Testis (tissue), 3 donors: ENCODE results near the gene WHRN. TPM values are rescaled to one million over a fixed set of nuclear protein-coding genes. Genes with fewer than 3 reads are reported as not detected.

Source experiments
- DNase-seq: peaks from one replicate; pipeline ENCODE4 v3.0.0-alpha.2; 2019
- H3K27ac ChIP-seq, 2 donors: fragments of 200-600 bp; sonication (generic); one replicate each; pipeline ENCODE4 v1.5.1; 2019
- H3K27me3 ChIP-seq: fragments of 200-600 bp; sonication (generic); one replicate; pipeline ENCODE4 v1.5.1; 2019
- H3K36me3 ChIP-seq: fragments of 200-600 bp; sonication (generic); one replicate; pipeline ENCODE4 v1.5.1; 2017; ENCODE audit warnings: low read depth; ENCODE audit errors: missing control alignments
- H3K4me1 ChIP-seq: fragments of 200-600 bp; sonication (generic); one replicate; pipeline ENCODE4 v1.5.1; 2019
- H3K4me3 ChIP-seq, 2 donors: fragments of 200-600 bp; sonication (generic); one replicate each; pipeline ENCODE4 v1.5.1; 2017 to 2019
- H3K9me3 ChIP-seq: fragments of 200-600 bp; sonication (generic); one replicate; pipeline ENCODE4 v1.5.1; 2017
- POLR2A ChIP-seq: fragments of 450-650 bp; IDR thresholded peaks from one replicate; pipeline ENCODE4 v1.6.1; 2017; ENCODE audit warnings: antibody characterized with exemption, mild to moderate bottlenecking, moderate library complexity
- WGBS, 2 donors: methylation state at CpG; one replicate each; pipeline ENCODE4 v1.1.5; 2018; 5-methylcytosine and 5-hydroxymethylcytosine counted together
- intact Hi-C: fragments of 100-400 bp; cut with DNase I; formaldehyde crosslinking; loops from one replicate; pipeline ENCODE4 v1.15.1; 2023; ENCODE audit warnings: low total_unique reads
- polyA plus RNA-seq: library from polyadenylated mRNA; stranded (reverse); fragments of 350-450 nt; fragmentation: Illumina TruSeq; extraction: RNeasy Lipid Tissue Mini Kit (QIAGEN cat#74804); gene quantifications from one replicate; pipeline ENCODE4 v1.2.3, GENCODE V29; 2014; ENCODE audit warnings: low read depth, low replicate concordance; ENCODE audit not compliant: insufficient read depth
- total RNA-seq, 2 donors: library from RNA; depleted of rRNA; stranded (reverse); fragments of >200 nt; gene quantifications; one replicate each; pipeline ENCODE4 v1.2.3, GENCODE V29; 2016
- TF ChIP-seq, protein P1 (sequence below), 3 experiments: fragments of 450-650 bp in 2 of 3; fragments of 200-600 bp in 1 of 3; sonication (generic) in 1 of 3; IDR thresholded peaks; one replicate each; pipeline ENCODE4 v1.5.1; 2016 to 2019; ENCODE audit warnings: antibody characterized with exemption in 3 of 3, mild to moderate bottlenecking in 2 of 3, moderate library complexity in 1 of 3

Gene WHRN
- total and polyA plus RNA-seq, 3 donors from 2014 or later = 70.3 to 208 (median 181) TPM

DNA sequence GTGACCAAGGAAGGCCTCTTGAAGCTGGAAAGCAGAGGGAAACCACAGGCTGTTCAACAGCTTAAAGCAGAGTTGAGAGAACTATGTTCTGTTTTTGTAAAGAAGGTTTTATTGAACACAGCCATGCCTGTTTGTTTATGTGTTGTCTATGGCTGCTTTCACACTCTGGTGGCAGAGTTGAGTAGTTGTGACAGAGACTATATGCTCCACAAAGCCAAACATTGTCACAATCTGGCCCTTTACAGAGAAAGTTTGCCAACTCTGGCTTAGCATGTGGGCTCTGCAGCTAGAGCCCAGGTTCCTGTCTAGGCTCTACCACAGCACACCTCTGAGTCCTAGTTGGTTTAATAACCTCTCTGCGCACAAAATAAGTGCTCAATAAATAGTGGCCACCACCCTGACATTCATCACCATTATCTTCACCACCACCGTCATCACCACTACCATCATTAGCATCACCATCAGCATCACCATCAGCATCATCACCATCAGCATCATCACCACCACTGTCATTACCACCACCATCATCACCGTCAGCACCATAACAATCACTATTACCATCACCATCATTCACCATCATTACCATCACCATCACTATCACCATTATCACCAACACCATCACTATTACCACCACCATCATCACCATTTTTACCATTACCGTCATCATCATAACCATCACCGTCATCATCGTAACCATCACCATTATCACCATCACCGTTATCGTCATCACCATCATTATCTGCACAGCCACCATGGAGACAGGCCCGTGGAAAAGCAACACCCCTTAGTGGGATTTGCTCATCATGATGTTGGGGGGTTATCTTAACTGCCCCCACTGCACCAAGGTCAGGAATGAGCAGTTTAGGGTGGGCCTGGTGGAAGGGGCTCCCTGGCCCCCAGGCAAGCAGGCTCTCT lies 135.8 kb downstream of the WHRN start:
- Histone ChIP-seq H3K4me1 (peaks cover 2% of the 10 kb centered on the region), H3K4me3 (no peak overlapping the region), H3K9me3 (no peaks in the 10 kb centered on the region), H3K27me3 (no peaks in the 10 kb centered on the region), H3K36me3 (no peaks in the 10 kb centered on the region), H3K27ac (no peak overlapping the region)
- DNase-seq = no peak
- TF ChIP-seq, protein P1, sequence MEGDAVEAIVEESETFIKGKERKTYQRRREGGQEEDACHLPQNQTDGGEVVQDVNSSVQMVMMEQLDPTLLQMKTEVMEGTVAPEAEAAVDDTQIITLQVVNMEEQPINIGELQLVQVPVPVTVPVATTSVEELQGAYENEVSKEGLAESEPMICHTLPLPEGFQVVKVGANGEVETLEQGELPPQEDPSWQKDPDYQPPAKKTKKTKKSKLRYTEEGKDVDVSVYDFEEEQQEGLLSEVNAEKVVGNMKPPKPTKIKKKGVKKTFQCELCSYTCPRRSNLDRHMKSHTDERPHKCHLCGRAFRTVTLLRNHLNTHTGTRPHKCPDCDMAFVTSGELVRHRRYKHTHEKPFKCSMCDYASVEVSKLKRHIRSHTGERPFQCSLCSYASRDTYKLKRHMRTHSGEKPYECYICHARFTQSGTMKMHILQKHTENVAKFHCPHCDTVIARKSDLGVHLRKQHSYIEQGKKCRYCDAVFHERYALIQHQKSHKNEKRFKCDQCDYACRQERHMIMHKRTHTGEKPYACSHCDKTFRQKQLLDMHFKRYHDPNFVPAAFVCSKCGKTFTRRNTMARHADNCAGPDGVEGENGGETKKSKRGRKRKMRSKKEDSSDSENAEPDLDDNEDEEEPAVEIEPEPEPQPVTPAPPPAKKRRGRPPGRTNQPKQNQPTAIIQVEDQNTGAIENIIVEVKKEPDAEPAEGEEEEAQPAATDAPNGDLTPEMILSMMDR (IDR thresholded peaks at IDR 0.05) = no peak
- TF ChIP-seq POLR2A = no peak
- WGBS, 2 donors = 90 to 96% methylated on average over 9 of the region's 9 CpGs
- intact Hi-C loops = no loop called here

DNA sequence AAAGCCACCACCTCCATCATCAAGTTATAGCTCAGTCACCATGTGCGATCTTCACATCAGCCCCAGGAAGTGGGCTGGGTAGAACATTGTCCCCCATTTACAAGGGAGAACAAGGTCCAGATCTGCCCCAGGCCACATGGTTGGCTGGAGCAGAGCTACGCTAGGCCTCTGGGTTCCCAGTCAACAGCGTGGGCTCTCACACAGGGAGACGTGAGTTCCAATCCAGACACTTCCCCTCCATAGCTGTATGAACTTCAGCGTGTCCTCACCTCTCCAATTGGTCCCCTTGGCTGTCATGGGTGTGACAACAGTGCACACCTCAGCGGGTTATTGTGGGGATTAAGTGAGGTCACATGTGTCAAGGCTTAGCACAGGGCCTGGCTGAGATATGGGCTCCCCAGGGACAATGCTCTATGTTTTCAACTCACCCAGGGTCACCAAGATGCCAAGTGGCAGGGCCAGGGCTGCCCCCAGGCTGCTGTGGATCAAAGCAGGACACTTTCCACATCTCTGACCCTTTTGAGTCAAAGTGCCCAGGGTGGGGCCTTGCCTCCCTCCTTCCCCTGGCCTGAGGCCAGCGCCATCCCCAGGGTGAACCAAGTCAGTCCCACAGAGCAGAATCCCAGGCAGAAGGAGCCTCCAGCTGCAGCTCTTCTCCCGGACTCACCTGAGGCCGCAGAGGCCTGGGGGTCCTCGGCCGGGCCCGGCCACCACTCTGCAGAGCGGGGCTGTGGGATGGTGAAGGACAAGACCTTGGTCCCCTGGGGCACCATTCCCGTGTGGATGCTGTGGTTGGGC lies 137.3 kb downstream of the WHRN start:
- Histone ChIP-seq H3K9me3 (no peaks in the 10 kb centered on the region), H3K27me3 (no peaks in the 10 kb centered on the region), H3K27ac (no peak overlapping the region), H3K36me3 (no peaks in the 10 kb centered on the region), H3K4me1 (peaks cover 2% of the 10 kb centered on the region), H3K4me3 (no peak overlapping the region)
- 90 to 91% methylated on average over 2 to 14 of the region's 14 CpGs for WGBS, 2 donors
- no peak for TF ChIP-seq POLR2A
- TF ChIP-seq, protein P1 (IDR thresholded peaks at IDR 0.05) = no peak
- intact Hi-C loops = no loop called here
- DNase-seq = no peak

DNA sequence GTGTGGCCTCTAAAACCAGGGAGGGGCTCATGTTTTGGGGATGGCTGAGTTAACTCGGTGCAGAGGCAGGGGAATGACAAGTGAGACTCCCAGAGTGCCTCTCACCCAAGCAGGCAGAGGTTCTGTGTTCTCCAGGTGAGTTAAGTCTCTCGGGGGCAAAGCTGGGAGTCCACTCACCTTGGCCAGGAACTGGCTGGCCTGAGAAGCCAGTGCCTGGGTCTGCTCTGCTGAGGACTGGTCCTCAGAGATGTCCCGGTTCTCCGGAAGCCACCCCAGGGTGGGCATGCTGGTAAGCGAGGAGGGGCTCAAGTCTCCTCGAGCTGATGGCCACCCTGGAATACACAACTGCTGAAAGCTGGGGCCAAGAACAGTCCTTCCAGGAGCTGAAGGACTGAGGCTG lies 137.9 kb downstream of the WHRN start:
- no peaks in the 10 kb centered on the region for H3K27me3 ChIP-seq
- intact Hi-C loops = no loop called here
- 88 to 93% methylated on average over 2 to 6 of the region's 6 CpGs for WGBS, 2 donors
- H3K27ac ChIP-seq = no peak overlapping the region
- H3K4me1 ChIP-seq = peaks cover 1% of the 10 kb centered on the region
- DNase-seq = no peak
- H3K4me3 ChIP-seq = no peak overlapping the region
- TF ChIP-seq, protein P1 (IDR thresholded peaks at IDR 0.05) = no peak
- no peak for TF ChIP-seq POLR2A
- no peaks in the 10 kb centered on the region for H3K9me3 ChIP-seq
- no peaks in the 10 kb centered on the region for H3K36me3 ChIP-seq

GRCh38 chr9:114366334-114367128 lies 138.7 kb downstream of the WHRN start:
- H3K27me3 ChIP-seq = no peaks in the 10 kb centered on the region
- intact Hi-C loops = no loop called here
- no peak overlapping the region for H3K27ac ChIP-seq
- WGBS, 2 donors = 75 to 77% methylated on average over 10 of the region's 10 CpGs
- H3K36me3 ChIP-seq = no peaks in the 10 kb centered on the region
- TF ChIP-seq, protein P1 (IDR thresholded peaks at IDR 0.05) = no peak
- no peak for TF ChIP-seq POLR2A
- DNase-seq = no peak
- H3K4me3 ChIP-seq = no peak overlapping the region
- H3K4me1 ChIP-seq = no peaks in the 10 kb centered on the region
- no peaks in the 10 kb centered on the region for H3K9me3 ChIP-seq
